DND-41 (cell line): ENCODE results near the gene ADK.

Source experiments
- ATAC-seq: fragments of 200-7000 bp; cut with Tn5 transposase; 3 replicates; pipeline ENCODE4 v1.9.1; 2021; ENCODE audit warnings: low read depth; ENCODE audit not compliant: insufficient read depth
- DNase-seq: peaks from one replicate; pipeline ENCODE4 v3.0.0-alpha.2; 2020
- H2AFZ ChIP-seq: 2 replicates; pipeline ENCODE4 v1.6.0; 2012; ENCODE audit warnings: low read depth, low read length
- H3K27ac ChIP-seq: 2 replicates; pipeline ENCODE4 v1.5.1; 2012; ENCODE audit warnings: low read length, inconsistent platforms
- H3K27me3 ChIP-seq: fragments of 200-600 bp; sonication (generic); 2 replicates; pipeline ENCODE4 v1.6.0; 2012; ENCODE audit warnings: low read length, mild to moderate bottlenecking, inconsistent platforms; ENCODE audit not compliant: insufficient read depth, poor library complexity
- H3K36me3 ChIP-seq: 2 replicates; pipeline ENCODE4 v1.5.1; 2012; ENCODE audit warnings: low read length, inconsistent platforms; ENCODE audit not compliant: insufficient read depth
- H3K4me1 ChIP-seq: 2 replicates; pipeline ENCODE4 v1.5.1; 2012; ENCODE audit warnings: mild to moderate bottlenecking, low read length; ENCODE audit not compliant: insufficient read depth
- H3K4me2 ChIP-seq: 2 replicates; pipeline ENCODE4 v1.6.0; 2012; ENCODE audit warnings: mild to moderate bottlenecking, moderate library complexity, low read length, inconsistent platforms; ENCODE audit not compliant: insufficient read depth
- H3K4me3 ChIP-seq, 2 experiments: fragments of 200-600 bp in 1 of 2; shearing (Covaris generic) in 1 of 2; 2 replicates each; pipeline ENCODE4 v1.5.1; 2012 to 2016; ENCODE audit warnings: inconsistent platforms in 2 of 2, low read length in 2 of 2, mild to moderate bottlenecking in 2 of 2, low read depth in 1 of 2, moderate library complexity in 1 of 2
- H3K79me2 ChIP-seq: 2 replicates; pipeline ENCODE4 v1.6.0; 2012; ENCODE audit warnings: low read length, inconsistent platforms; ENCODE audit not compliant: insufficient read depth
- H3K9ac ChIP-seq: 2 replicates; pipeline ENCODE4 v1.6.0; 2012; ENCODE audit warnings: low read depth, mild to moderate bottlenecking, inconsistent platforms, low read length, moderate library complexity
- H3K9me3 ChIP-seq: 2 replicates; pipeline ENCODE4 v1.5.1; 2012; ENCODE audit warnings: low read length, moderate library complexity, mild to moderate bottlenecking, inconsistent platforms; ENCODE audit not compliant: insufficient read depth, severe bottlenecking
- H4K20me1 ChIP-seq: 2 replicates; pipeline ENCODE4 v1.6.0; 2012; ENCODE audit warnings: low read length; ENCODE audit not compliant: insufficient read depth
- EZH2 ChIP-seq: IDR thresholded peaks from 3 replicates; pipeline ENCODE4 v1.6.1; 2012; ENCODE audit warnings: borderline replicate concordance, low read depth, mild to moderate bottlenecking, moderate library complexity, low read length, inconsistent platforms; ENCODE audit not compliant: severe bottlenecking
- TF ChIP-seq, protein P1 (sequence below): IDR thresholded peaks from 2 replicates; pipeline ENCODE4 v1.5.1; 2012; ENCODE audit warnings: borderline replicate concordance, low read length, moderate library complexity, mild to moderate bottlenecking; ENCODE audit not compliant: poor library complexity, severe bottlenecking; ENCODE audit errors: extremely low read depth

The ADK gene

GRCh38 chr10:74377476-74377875 lies 226.5 kb downstream of the ADK start:
- Histone ChIP-seq H2AFZ (no peak overlapping the region), H3K4me1 (peaks cover 10% of the 10 kb centered on the region), H3K36me3 (no peaks in the 10 kb centered on the region), H3K27ac (peak overlapping the region; percentile 17; the same call in 1 of the 2 replicates), H3K9me3 (no peaks in the 10 kb centered on the region), H3K4me2 (no peak overlapping the region), H3K9ac (no peak overlapping the region), H4K20me1 (no peaks in the 10 kb centered on the region), H3K27me3 (no peaks in the 10 kb centered on the region), H3K4me3 (no peak overlapping the region), H3K79me2 (no peaks in the 10 kb centered on the region)
- ATAC-seq (no peak), DNase-seq (no peak)
- no peak for TF ChIP-seq EZH2
- TF ChIP-seq, protein P1, sequence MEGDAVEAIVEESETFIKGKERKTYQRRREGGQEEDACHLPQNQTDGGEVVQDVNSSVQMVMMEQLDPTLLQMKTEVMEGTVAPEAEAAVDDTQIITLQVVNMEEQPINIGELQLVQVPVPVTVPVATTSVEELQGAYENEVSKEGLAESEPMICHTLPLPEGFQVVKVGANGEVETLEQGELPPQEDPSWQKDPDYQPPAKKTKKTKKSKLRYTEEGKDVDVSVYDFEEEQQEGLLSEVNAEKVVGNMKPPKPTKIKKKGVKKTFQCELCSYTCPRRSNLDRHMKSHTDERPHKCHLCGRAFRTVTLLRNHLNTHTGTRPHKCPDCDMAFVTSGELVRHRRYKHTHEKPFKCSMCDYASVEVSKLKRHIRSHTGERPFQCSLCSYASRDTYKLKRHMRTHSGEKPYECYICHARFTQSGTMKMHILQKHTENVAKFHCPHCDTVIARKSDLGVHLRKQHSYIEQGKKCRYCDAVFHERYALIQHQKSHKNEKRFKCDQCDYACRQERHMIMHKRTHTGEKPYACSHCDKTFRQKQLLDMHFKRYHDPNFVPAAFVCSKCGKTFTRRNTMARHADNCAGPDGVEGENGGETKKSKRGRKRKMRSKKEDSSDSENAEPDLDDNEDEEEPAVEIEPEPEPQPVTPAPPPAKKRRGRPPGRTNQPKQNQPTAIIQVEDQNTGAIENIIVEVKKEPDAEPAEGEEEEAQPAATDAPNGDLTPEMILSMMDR, result no peak

- TF ChIP-seq, protein P1, result no peak
- TF ChIP-seq EZH2, result no peak
- Histone ChIP-seq H3K27me3 (no peaks in the 10 kb centered on the region), H3K4me1 (peaks cover 30% of the 10 kb centered on the region), H4K20me1 (no peaks in the 10 kb centered on the region), H3K4me3 (no peak overlapping the region), H2AFZ (no peak overlapping the region), H3K36me3 (no peaks in the 10 kb centered on the region), H3K9ac (no peak overlapping the region), H3K27ac (no peak overlapping the region), H3K9me3 (no peaks in the 10 kb centered on the region), H3K4me2 (no peak overlapping the region), H3K79me2 (no peaks in the 10 kb centered on the region)
- ATAC-seq (no peak), DNase-seq (no peak)
Observed at GRCh38 chr10:74379474-74379873, 228.5 kb downstream of the ADK start.

GRCh38 chr10:74380795-74381194 lies 229.8 kb downstream of the ADK start:
- Histone ChIP-seq H3K79me2 (no peaks in the 10 kb centered on the region), H4K20me1 (no peaks in the 10 kb centered on the region), H3K4me3 (no peak overlapping the region), H3K27ac (no peak overlapping the region), H3K4me2 (no peak overlapping the region), H3K27me3 (no peaks in the 10 kb centered on the region), H2AFZ (no peak overlapping the region), H3K36me3 (no peaks in the 10 kb centered on the region), H3K9me3 (no peaks in the 10 kb centered on the region), H3K9ac (no peak overlapping the region), H3K4me1 (peaks cover 34% of the 10 kb centered on the region)
- no peak for ATAC-seq
- no peak for DNase-seq
- TF ChIP-seq, protein P1, result no peak
- TF ChIP-seq EZH2, result no peak
